Stimulated activated naive CD8-positive, alpha-beta T cell treated with anti-CD3 and anti-CD28 coated beads, Interleukin-15, Interleukin-2, amounts not matched to agents 100 ng/mL and 50 ng/mL, for 24 hours (primary cell): ENCODE data around the gene SDCBP2.

Experiments used
- H3K27ac Mint-ChIP-seq: one replicate; pipeline ENCODE4 v1.8.0; 2021; ENCODE audit warnings: mild to moderate bottlenecking, mixed read lengths
- H3K27me3 Mint-ChIP-seq: one replicate; pipeline ENCODE4 v1.8.0; 2021; ENCODE audit warnings: mixed read lengths
- H3K36me3 Mint-ChIP-seq: one replicate; pipeline ENCODE4 v1.8.0; 2021; ENCODE audit warnings: low read depth, mixed read lengths
- H3K4me1 Mint-ChIP-seq: one replicate; pipeline ENCODE4 v1.8.0; 2021; ENCODE audit warnings: low read depth, mixed read lengths
- H3K4me3 Mint-ChIP-seq: one replicate; pipeline ENCODE4 v1.8.0; 2021; ENCODE audit warnings: mild to moderate bottlenecking, mixed read lengths
- H3K9me3 Mint-ChIP-seq: one replicate; pipeline ENCODE4 v1.8.0; 2021; ENCODE audit warnings: mixed read lengths

Gene SDCBP2

DNA sequence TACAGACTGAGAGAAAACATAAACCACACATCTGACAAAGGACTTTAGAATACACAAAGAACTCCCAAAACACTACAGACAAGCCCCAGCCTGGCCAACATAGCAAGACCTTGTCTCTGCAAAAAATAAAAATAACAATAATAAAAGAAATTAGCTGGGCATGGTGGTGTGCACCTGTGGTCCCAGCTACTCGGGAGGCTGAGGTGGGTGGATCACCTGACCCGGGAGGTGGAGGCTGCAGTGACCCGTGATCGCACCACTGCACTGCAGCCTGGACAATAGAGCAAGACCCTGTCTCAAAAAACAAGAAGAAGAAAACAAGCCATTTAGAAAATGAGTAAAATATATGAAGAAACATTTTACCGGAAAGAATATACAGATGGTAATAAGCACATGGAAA lies 13.1 kb downstream of the SDCBP2 start:
- Mint-ChIP-seq H3K36me3 (no peaks in the 10 kb centered on the region), H3K4me1 (peaks cover 5% of the 10 kb centered on the region), H3K9me3 (no peaks in the 10 kb centered on the region), H3K27me3 (no peaks in the 10 kb centered on the region), H3K27ac (no peak overlapping the region), H3K4me3 (no peak overlapping the region)

DNA sequence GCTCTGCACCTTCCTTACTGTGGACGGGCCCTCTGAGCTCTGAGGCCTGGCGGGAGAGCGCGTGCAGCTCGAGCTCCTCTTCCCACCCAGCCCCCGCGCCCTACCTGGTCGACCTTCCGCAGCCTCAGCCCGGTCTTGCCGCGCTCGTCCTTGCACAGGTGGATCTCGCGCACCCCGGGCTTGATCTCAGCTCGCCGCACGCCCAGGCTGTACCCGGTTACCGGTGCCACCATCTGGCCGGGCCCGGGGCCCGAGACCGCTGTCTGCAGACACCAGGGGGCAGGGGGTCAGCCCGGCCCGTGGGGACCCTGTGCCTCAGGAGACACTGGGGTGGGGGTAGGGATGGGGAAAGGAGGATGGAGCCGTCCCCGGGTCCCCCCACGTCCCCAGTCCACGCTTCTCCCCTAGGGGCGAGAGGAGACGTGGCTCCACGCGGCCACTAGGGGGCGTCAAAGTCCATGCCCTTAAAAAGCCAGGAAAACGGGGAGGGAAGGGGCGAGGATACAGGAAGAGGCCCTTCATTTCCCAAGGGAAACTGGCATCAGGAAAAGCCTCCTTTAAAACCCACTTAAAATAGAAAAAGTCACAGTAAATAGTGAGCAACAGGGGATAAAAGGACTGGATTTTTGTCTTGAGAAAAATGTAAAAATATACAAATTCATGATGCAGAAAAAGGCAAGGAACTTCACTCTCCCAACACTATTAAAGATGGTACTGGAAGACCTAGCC lies 15.5 kb downstream of the SDCBP2 start:
- H3K4me3 Mint-ChIP-seq = no peak overlapping the region
- H3K9me3 Mint-ChIP-seq = no peaks in the 10 kb centered on the region
- peaks cover 5% of the 10 kb centered on the region for H3K4me1 Mint-ChIP-seq
- no peak overlapping the region for H3K27ac Mint-ChIP-seq
- H3K27me3 Mint-ChIP-seq = no peaks in the 10 kb centered on the region
- no peaks in the 10 kb centered on the region for H3K36me3 Mint-ChIP-seq

DNA sequence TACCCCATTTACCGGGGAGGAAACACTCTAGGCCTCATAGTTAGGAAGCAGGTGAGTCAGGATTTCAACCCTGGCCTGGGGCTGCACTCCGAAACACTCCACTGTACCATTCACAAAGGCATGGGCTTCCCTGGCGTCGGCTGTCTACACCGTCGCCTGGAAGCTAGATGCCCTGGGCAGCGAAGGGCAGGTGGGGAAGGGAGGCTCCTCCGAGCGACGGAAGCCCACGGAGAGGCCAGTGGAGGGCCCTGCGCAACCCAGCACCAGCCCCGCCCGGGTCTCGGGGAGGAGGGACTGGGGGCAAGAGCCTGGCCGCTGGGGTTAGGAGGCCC lies 16.1 kb downstream of the SDCBP2 start:
- Mint-ChIP-seq H3K4me3 (no peak overlapping the region), H3K9me3 (no peaks in the 10 kb centered on the region), H3K27ac (no peak overlapping the region), H3K27me3 (no peaks in the 10 kb centered on the region), H3K4me1 (peaks cover 2% of the 10 kb centered on the region), H3K36me3 (no peaks in the 10 kb centered on the region)

DNA sequence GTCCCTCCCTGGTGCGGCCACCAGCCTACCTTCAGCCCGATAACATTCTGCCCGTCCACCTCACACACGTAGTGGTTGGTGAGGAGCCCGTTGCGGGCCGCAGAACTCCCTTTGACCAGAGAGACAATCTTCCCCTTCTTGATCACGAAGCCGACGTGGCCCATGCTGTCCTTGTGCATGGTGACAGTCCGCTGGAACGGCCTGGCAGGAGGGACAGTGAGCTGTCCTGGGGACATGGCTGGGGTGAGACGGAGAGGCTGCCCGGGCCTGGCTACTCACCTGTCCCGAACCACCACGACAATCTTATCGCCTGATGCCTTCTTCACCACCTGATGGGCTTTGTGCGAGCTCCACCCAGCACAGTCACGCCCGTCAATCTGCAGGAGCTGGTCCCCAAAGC lies 16.6 kb downstream of the SDCBP2 start:
- no peaks in the 10 kb centered on the region for H3K27me3 Mint-ChIP-seq
- H3K9me3 Mint-ChIP-seq = no peaks in the 10 kb centered on the region
- H3K4me3 Mint-ChIP-seq = no peak overlapping the region
- no peaks in the 10 kb centered on the region for H3K4me1 Mint-ChIP-seq
- no peak overlapping the region for H3K27ac Mint-ChIP-seq
- H3K36me3 Mint-ChIP-seq = no peaks in the 10 kb centered on the region

DNA sequence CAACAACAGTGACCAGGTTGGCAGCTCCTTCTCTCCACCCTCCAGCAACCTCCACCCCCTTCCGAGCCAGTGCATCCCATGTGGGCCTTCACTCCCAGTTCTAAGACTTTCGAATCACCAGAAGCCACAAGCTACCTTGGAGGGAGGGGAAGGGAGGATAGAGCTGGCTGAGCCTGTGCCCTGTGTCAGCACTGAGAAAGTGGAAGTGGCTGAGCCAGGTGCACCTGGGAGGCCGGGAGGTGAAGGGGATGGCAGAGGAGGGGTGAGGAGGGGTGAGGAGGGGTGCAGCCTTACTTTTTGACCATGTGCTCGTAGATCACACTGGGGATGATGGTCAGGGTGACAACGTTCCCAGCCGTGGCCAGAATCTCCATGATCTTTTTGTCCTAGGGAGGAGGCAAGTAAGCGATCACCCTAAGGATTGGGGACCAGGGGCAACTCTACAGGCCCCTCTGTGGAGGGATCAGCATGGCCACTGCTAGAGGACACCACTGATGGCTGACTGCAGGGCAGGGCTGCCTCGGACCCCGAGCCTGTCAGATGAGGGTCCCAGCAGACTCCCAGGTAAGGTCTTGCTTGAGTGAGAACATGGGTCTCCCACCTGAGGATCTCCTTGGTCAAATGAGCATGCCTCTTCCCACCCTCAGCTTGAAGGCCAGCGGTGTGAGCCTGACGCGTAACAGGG lies 18.3 kb downstream of the SDCBP2 start:
- H3K4me1 Mint-ChIP-seq = no peaks in the 10 kb centered on the region
- H3K9me3 Mint-ChIP-seq = no peaks in the 10 kb centered on the region
- no peaks in the 10 kb centered on the region for H3K36me3 Mint-ChIP-seq
- no peak overlapping the region for H3K27ac Mint-ChIP-seq
- H3K27me3 Mint-ChIP-seq = no peaks in the 10 kb centered on the region
- H3K4me3 Mint-ChIP-seq = no peak overlapping the region

DNA sequence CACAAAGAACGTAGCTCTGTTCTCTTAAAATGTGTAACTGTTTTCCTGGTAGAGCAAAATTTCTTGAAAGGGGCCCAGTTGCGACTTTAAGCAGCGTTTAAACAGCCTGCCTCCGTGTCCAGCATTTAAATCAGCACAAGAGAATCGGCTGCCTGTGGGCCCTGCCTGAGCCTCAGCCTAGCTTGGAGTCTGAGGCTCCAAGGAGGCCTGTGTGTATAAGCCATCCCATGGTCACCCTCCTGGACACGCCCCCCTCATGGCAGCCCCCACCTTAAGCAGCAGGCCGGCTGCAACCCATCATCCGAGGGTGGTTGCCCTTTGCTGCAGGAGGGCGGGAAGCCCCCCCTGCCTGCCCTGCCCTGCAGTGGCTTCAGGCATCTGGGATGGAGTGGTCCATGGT lies 18.9 kb downstream of the SDCBP2 start:
- no peaks in the 10 kb centered on the region for H3K4me1 Mint-ChIP-seq
- H3K27me3 Mint-ChIP-seq = no peaks in the 10 kb centered on the region
- H3K9me3 Mint-ChIP-seq = no peaks in the 10 kb centered on the region
- H3K27ac Mint-ChIP-seq = no peak overlapping the region
- no peak overlapping the region for H3K4me3 Mint-ChIP-seq
- H3K36me3 Mint-ChIP-seq = no peaks in the 10 kb centered on the region

DNA sequence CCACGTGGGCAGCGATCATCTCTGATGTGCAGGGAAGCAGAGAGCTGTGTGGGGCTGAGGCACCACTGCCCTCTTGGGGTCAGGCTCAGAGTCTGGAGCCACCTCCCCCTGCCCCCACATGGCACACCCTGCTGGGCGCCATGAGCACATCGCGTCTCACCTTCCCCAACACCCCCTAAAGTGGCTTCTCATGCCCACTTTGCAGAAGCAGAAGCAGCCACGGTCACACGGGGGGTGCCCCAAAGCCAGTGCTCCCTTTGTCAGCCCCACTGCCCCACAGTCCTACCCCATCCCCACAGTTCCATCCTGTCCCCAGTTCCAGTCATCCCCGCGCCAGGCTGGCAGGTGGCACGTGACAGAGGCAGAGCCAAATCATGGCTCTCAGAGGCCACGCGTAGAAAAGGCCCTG lies 19.5 kb downstream of the SDCBP2 start:
- Mint-ChIP-seq H3K4me3 (no peak overlapping the region), H3K36me3 (no peaks in the 10 kb centered on the region), H3K9me3 (no peaks in the 10 kb centered on the region)

DNA sequence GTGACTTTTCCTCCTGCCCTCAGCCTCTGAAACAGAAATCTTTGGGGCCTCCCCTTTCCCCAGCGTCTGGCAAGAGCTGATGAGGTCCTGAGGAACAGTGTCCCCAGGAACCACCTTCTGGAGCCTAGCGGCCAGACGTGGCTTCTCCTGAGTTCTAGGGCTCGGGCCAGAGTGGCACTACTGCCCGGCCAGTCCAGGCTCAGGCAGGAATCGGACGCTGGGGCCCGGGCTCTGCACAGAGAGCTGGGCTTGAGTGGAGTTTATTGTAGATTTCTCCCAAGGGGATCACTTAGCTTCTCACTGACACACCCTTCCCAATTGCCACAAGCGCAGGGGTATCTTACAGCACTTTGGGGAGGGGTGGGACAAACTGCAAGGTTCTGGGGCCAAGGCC lies 20.2 kb downstream of the SDCBP2 start:
- H3K27ac Mint-ChIP-seq = no peak overlapping the region
- no peaks in the 10 kb centered on the region for H3K27me3 Mint-ChIP-seq
- no peaks in the 10 kb centered on the region for H3K4me1 Mint-ChIP-seq
- no peaks in the 10 kb centered on the region for H3K9me3 Mint-ChIP-seq
- H3K4me3 Mint-ChIP-seq = no peak overlapping the region
- no peaks in the 10 kb centered on the region for H3K36me3 Mint-ChIP-seq

More for the DNA sequence above, 19.5 kb downstream of the SDCBP2 start:
- H3K27ac Mint-ChIP-seq = no peak overlapping the region
- no peaks in the 10 kb centered on the region for H3K27me3 Mint-ChIP-seq
- H3K4me1 Mint-ChIP-seq = no peaks in the 10 kb centered on the region

DNA sequence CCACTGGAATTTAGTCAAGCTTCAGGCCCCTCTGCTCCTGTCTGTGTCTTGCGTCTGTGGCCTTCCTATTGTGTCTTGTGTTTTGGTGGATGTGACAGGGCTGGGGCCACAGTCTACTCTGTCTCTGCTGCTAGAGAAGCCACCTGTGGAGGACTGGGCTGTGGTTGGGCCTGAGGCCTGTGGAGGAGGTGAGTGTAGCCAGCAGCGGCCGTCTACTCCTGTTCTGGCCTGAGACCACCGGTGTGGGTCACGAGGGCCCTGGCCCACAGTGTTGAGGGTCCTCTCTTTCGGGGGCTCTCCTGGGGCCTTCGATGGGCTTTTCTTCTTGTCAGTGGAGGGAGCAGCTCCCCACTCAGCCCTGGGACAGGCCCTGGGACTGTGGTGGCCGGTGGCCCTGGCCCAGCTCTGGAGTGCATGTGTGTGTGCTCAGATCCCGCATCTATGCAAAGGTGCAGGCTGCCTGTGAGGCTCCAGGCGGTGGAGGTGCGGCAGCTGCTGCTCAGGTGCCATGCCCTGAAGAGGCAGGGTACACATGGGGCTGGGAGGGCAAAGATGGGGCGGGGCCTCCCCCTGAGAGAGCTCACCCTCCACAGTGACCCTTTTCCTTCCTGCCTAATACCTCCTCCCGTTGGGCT lies 20.8 kb downstream of the SDCBP2 start:
- H3K36me3 Mint-ChIP-seq = no peaks in the 10 kb centered on the region
- H3K4me1 Mint-ChIP-seq = no peaks in the 10 kb centered on the region
- H3K4me3 Mint-ChIP-seq = no peak overlapping the region
- H3K9me3 Mint-ChIP-seq = no peaks in the 10 kb centered on the region
- H3K27ac Mint-ChIP-seq = no peak overlapping the region
- H3K27me3 Mint-ChIP-seq = no peaks in the 10 kb centered on the region

DNA sequence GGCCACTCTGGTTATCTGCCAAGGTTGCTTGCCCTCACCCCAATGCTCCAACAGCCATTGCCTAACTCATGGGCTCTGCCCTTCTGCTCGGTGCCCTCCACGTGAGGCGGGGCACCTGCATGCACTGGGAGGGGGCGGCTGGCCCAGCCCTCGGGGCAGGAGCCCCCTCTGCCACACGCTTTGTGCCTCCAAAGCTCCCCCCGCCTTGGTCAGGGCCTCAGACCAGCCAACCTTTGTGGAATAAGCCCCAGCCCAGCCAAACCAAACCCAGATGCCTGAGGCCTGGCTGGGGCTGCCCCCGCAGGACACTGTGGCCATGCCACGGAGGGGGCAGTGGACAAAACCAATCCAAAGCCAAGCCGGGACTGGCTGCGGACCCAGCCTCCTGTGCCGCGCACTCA lies 21.4 kb downstream of the SDCBP2 start:
- Mint-ChIP-seq H3K27me3 (no peaks in the 10 kb centered on the region), H3K4me3 (no peak overlapping the region), H3K27ac (no peak overlapping the region), H3K36me3 (no peaks in the 10 kb centered on the region), H3K9me3 (no peaks in the 10 kb centered on the region), H3K4me1 (no peaks in the 10 kb centered on the region)

DNA sequence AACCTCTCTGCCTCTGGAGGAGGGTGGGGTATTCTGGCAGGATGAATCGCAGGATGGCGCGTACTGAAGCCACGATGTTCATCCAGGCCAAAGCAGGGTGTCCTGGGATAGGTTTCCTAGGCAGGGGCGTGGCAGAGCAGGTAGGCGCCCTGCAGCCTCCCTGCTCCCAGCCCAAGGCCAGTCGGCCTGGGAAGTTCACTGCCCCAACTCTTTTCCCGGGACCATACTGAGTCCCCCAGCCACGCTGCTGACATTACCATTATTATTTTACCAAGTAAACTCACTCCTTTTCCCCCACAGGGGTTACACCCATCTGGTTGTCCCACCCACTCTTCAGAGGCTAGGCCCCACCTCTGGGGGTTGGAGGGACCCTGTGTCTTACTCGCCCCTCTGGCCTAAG lies 21.8 kb downstream of the SDCBP2 start:
- no peaks in the 10 kb centered on the region for H3K4me1 Mint-ChIP-seq
- no peak overlapping the region for H3K4me3 Mint-ChIP-seq
- H3K36me3 Mint-ChIP-seq = no peaks in the 10 kb centered on the region
- no peaks in the 10 kb centered on the region for H3K9me3 Mint-ChIP-seq
- H3K27me3 Mint-ChIP-seq = no peaks in the 10 kb centered on the region
- H3K27ac Mint-ChIP-seq = no peak overlapping the region

DNA sequence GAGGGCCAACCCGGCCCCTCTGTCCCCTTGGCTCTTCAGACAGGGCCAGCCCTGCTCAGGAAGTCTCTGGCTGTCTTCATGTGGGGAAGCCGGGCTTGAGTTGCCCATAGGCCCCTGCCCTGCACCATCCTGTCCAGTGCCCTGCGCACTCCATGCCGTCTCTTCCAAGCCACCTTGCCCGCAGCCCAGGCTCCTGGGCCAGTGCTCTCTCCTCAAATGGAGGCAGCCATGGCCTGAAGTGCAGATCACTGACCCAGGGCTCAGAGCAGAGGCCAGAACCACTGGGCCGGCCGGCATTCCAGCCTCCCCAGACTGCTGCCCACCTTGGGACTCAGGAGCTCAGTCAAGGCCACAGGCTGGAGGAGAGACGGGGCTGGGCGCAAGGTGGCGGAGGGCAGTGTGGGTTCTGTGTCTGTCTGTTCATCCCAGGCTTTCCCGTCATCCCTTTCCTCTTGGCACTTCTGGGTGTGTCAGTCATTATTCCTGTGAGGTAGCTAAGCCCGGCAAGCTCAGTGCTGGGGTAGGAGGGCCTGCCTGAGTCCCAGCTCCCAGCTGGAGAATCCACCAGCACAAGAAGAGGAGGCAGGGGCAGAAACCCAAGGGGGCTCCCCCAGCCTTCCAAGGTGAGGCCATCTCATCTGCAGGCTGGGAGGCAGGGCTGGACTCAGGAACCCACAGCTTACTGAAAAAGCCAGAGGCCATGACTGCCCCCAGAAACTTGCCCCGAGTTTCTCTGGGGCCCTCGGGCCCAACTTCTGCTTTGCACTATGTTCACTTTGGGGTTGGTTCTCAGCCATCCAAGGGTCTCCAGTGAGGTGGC lies 22.4 kb downstream of the SDCBP2 start:
- no peaks in the 10 kb centered on the region for H3K4me1 Mint-ChIP-seq
- no peak overlapping the region for H3K27ac Mint-ChIP-seq
- H3K36me3 Mint-ChIP-seq = no peaks in the 10 kb centered on the region
- no peak overlapping the region for H3K4me3 Mint-ChIP-seq
- no peaks in the 10 kb centered on the region for H3K9me3 Mint-ChIP-seq
- H3K27me3 Mint-ChIP-seq = no peaks in the 10 kb centered on the region

DNA sequence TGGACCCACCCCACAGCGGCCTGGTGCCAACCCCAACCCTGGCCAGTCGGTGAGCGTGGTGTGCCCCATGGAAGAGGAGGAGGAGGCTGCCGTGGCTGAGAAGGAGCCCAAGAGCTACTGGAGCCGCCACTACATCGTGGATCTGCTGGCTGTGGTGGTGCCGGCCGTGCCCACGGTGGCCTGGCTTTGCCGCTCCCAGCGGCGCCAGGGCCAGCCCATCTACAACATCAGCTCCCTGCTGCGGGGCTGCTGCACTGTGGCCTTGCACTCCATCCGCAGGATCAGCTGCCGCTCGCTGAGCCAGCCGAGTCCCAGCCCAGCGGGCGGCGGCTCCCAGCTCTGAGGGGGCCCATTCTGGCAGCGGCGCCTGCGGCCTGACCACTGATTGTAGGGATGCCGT lies 23.2 kb downstream of the SDCBP2 start:
- Mint-ChIP-seq H3K9me3 (no peaks in the 10 kb centered on the region), H3K27me3 (no peaks in the 10 kb centered on the region), H3K27ac (no peak overlapping the region), H3K4me3 (no peak overlapping the region), H3K4me1 (peaks cover 7% of the 10 kb centered on the region), H3K36me3 (no peaks in the 10 kb centered on the region)

DNA sequence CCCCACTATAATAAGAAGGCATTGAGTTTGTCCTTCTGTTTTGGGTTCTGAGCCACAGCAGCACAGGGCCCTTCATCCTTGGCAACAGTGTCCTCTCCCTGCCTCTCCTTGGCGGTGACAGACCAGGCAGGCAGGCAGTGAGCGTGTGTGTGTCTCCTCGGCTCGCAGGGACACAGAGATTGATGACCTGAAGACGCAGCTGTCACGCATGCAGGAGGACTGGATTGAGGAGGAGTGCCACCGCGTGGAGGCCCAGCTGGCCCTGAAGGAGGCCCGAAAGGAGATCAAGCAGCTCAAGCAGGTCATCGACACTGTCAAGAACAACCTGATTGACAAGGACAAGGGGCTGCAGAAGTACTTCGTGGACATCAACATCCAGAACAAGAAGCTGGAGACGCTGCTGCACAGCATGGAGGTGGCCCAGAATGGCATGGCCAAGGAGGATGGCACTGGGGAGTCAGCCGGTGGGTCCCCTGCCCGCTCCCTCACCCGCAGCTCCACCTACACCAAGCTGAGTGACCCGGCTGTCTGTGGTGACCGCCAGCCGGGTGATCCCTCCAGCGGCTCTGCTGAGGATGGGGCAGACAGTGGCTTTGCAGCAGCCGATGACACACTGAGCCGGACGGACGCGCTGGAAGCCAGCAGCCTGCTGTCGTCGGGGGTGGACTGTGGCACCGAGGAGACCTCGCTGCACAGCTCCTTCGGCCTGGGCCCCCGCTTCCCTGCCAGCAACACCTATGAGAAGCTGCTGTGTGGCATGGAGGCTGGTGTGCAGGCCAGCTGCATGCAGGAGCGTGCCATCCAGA lies 24.0 kb downstream of the SDCBP2 start:
- Mint-ChIP-seq H3K27ac (no peak overlapping the region), H3K36me3 (no peaks in the 10 kb centered on the region), H3K27me3 (no peaks in the 10 kb centered on the region), H3K9me3 (no peaks in the 10 kb centered on the region), H3K4me1 (peaks cover 13% of the 10 kb centered on the region), H3K4me3 (no peak overlapping the region)
